ENCODE measurements around the gene CNIH4. TPM values are rescaled to one million over a fixed set of nuclear protein-coding genes. Genes with fewer than 3 reads are reported as not detected.
"Not testable (repeated sequence)": the region's sequence is repeated elsewhere in the genome, so short reads cannot be mapped to it uniquely, and the experiment has no call there.

CNIH4 gene
- 30.9 and 114 TPM in 2 replicates for total RNA-seq (2014; rRNA removed; shearing (Covaris generic); ENCODE audit: low replicate concordance)

- no peaks in the 10 kb centered on the region for H3K9me3 ChIP-seq
- no peaks in the 10 kb centered on the region for H3K27me3 ChIP-seq
- peak within 1 kb of the TSS; percentile 78 for H3K4me3 ChIP-seq
- H3K36me3 ChIP-seq, result peaks cover 23% of the 10 kb centered on the region
- peak; percentile 96 for DNase-seq
Observed at GRCh38 chr1:224356685-224357625, at the start of gene CNIH4. Gene CNIH4, plus strand, starts transcription at chr1:224356879. Its CDS starts 46 bp downstream, at chr1:224356925.

- Histone ChIP-seq H3K4me3 (no peak overlapping the region), H3K36me3 (peaks cover 59% of the 10 kb centered on the region), H3K27me3 (no peaks in the 10 kb centered on the region), H3K9me3 (no peaks in the 10 kb centered on the region)
- DNase-seq, result no peak
Observed at GRCh38 chr1:224308064-224308463, 48.6 kb upstream of the CNIH4 start.

- H3K9me3 ChIP-seq, H3K27me3 ChIP-seq, H3K4me3 ChIP-seq: not testable (repeated sequence)
- peak; percentile 28 for DNase-seq
- H3K36me3 ChIP-seq, result peaks cover 51% of the 10 kb centered on the region
Observed at GRCh38 chr1:224311503-224311902, 45.2 kb upstream of the CNIH4 start.

- no peak for DNase-seq
- peaks cover 46% of the 10 kb centered on the region for H3K36me3 ChIP-seq
- H3K9me3 ChIP-seq, result no peaks in the 10 kb centered on the region
- no peaks in the 10 kb centered on the region for H3K27me3 ChIP-seq
- H3K4me3 ChIP-seq, result no peak overlapping the region
Observed at GRCh38 chr1:224312025-224312424, 44.7 kb upstream of the CNIH4 start.

GRCh38 chr1:224317383-224318045, 39.2 kb upstream of the CNIH4 start:
- Histone ChIP-seq H3K27me3 (no peaks in the 10 kb centered on the region), H3K4me3 (no peak overlapping the region), H3K36me3 (peaks cover 35% of the 10 kb centered on the region), H3K9me3 (no peaks in the 10 kb centered on the region)
- DNase-seq, result no peak

GRCh38 chr1:224321706-224322105, 35.0 kb upstream of the CNIH4 start:
- Histone ChIP-seq H3K4me3 (no peak overlapping the region), H3K27me3 (no peaks in the 10 kb centered on the region), H3K9me3 (no peaks in the 10 kb centered on the region), H3K36me3 (peaks cover 41% of the 10 kb centered on the region)
- no peak for DNase-seq

- no peaks in the 10 kb centered on the region for H3K9me3 ChIP-seq
- peaks cover 37% of the 10 kb centered on the region for H3K36me3 ChIP-seq
- no peak overlapping the region for H3K4me3 ChIP-seq
- DNase-seq, result no peak
- no peaks in the 10 kb centered on the region for H3K27me3 ChIP-seq
Observed at GRCh38 chr1:224325959-224326358, 30.7 kb upstream of the CNIH4 start.

GRCh38 chr1:224328644-224329043, 28.0 kb upstream of the CNIH4 start:
- Histone ChIP-seq H3K9me3 (no peaks in the 10 kb centered on the region), H3K36me3 (peaks cover 27% of the 10 kb centered on the region), H3K27me3 (no peaks in the 10 kb centered on the region), H3K4me3 (peak overlapping the region; percentile 95)
- DNase-seq, result no peak

GRCh38 chr1:224329484-224329841, 27.2 kb upstream of the CNIH4 start:
- peaks cover 20% of the 10 kb centered on the region for H3K36me3 ChIP-seq
- no peak for DNase-seq
- no peaks in the 10 kb centered on the region for H3K9me3 ChIP-seq
- H3K27me3 ChIP-seq, result no peaks in the 10 kb centered on the region
- peak overlapping the region; percentile 95 for H3K4me3 ChIP-seq

- Histone ChIP-seq H3K27me3 (no peaks in the 10 kb centered on the region), H3K4me3 (peak within 1 kb of the TSS; percentile 95), H3K36me3 (peaks cover 15% of the 10 kb centered on the region; the same call in 1 of the 2 replicates), H3K9me3 (no peaks in the 10 kb centered on the region)
- peak; percentile 91 for DNase-seq
Observed at GRCh38 chr1:224329842-224330753, 26.6 kb upstream of the CNIH4 start, which contains the start of gene NVL. Gene NVL, minus strand, starts transcription at chr1:224330172. Its CDS starts 45 bp downstream, at chr1:224330127.

GRCh38 chr1:224331326-224331725, 25.4 kb upstream of the CNIH4 start:
- peaks cover 11% of the 10 kb centered on the region; the same call in 1 of the 2 replicates for H3K36me3 ChIP-seq
- no peaks in the 10 kb centered on the region for H3K27me3 ChIP-seq
- DNase-seq, result no peak
- H3K4me3 ChIP-seq, result peak overlapping the region; percentile 95
- H3K9me3 ChIP-seq, result no peaks in the 10 kb centered on the region

GRCh38 chr1:224331824-224332223, 24.9 kb upstream of the CNIH4 start:
- no peak for DNase-seq
- no peak overlapping the region for H3K4me3 ChIP-seq

GRCh38 chr1:224333309-224333926, 23.3 kb upstream of the CNIH4 start:
- no peak for DNase-seq
- 0 out of 2 replicates have a peak, but pooled peaks cover 2% of the 10 kb centered on the region for H3K9me3 ChIP-seq
- H3K4me3 ChIP-seq, result no peak overlapping the region
- no peaks in the 10 kb centered on the region for H3K36me3 ChIP-seq
- H3K27me3 ChIP-seq, result no peaks in the 10 kb centered on the region

More at GRCh38 chr1:224331824-224332223, 24.9 kb upstream of the CNIH4 start:
- Histone ChIP-seq H3K9me3 (no peaks in the 10 kb centered on the region), H3K36me3 (peaks cover 11% of the 10 kb centered on the region; the same call in 1 of the 2 replicates), H3K27me3 (no peaks in the 10 kb centered on the region)

GRCh38 chr1:224333939-224334786, 22.5 kb upstream of the CNIH4 start:
- Histone ChIP-seq H3K9me3 (0 out of 2 replicates have a peak, but pooled peaks cover 2% of the 10 kb centered on the region), H3K36me3 (no peaks in the 10 kb centered on the region), H3K4me3 (no peak overlapping the region), H3K27me3 (no peaks in the 10 kb centered on the region)
- no peak for DNase-seq

- DNase-seq, result no peak
- H3K4me3 ChIP-seq, result no peak overlapping the region
- H3K9me3 ChIP-seq, result peaks cover 14% of the 10 kb centered on the region
- no peaks in the 10 kb centered on the region for H3K36me3 ChIP-seq
- no peaks in the 10 kb centered on the region for H3K27me3 ChIP-seq
Observed at GRCh38 chr1:224338150-224338838, 18.4 kb upstream of the CNIH4 start.

Data from MG63 (cell line).